HG03025 (cell line): ENCODE measurements around the gene ATF6.

Experiments used
- ATAC-seq: cut with Tn5 transposase; IDR thresholded peaks from one replicate; pipeline ENCODE4 v1.9.1; 2021; ENCODE audit warnings: mild to moderate bottlenecking, moderate library complexity; ENCODE audit not compliant: unreplicated experiment, low FRiP score

Gene ATF6

DNA sequence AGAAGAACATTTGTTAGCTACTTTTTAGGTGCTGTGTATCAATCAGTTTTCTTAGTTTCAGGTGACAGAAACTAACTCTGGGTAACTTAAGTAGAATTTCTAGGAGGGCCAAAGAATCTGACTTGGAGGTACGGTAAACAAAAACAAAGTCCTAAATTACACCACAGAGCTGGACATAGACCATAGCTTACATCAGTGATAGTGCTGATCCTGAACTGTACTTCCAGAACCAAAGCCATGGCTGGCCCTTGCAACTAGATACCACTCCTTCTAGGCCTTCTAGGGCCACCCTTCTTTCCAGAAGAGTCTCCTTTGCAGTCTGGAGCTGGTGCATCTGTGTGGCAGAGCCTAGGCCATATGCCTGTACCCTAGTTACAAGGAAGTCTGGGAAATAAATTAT is 163.0 kb downstream of the ATF6 start:
- ATAC-seq: no peak

- ATAC-seq: no peak
Measured at GRCh38 chr1:161930064-161930463, 163.9 kb downstream of the ATF6 start.

- ATAC-seq: no peak
Measured at GRCh38 chr1:161932668-161933067, 166.5 kb downstream of the ATF6 start.

GRCh38 chr1:161933592-161934588 is 167.8 kb downstream of the ATF6 start:
- no peak for ATAC-seq

DNA sequence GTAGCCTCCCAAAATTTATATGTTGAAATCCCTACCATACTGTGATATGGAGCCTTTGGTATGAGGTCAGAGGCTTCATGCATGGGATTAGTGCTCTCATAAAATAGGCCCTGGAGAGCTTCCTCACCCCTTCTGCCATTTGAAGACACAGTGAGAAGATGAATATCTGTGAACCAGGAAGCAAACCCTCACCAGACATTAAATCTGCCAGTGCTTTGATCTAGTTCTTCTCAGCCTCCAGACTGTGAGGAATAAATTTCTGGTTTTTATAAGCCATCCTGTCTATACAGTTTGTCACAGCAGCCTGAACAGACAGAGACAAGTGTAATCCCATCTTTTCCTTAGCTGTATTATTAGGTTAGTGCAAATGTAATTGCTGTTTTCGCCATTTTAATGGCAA is 169.1 kb downstream of the ATF6 start:
- no peak for ATAC-seq

- no peak for ATAC-seq
Measured at GRCh38 chr1:161936786-161937185, 170.7 kb downstream of the ATF6 start.

- no peak for ATAC-seq
Measured at GRCh38 chr1:161940866-161941591, 174.9 kb downstream of the ATF6 start.

- ATAC-seq: no peak
Measured at GRCh38 chr1:161941726-161942436, 175.8 kb downstream of the ATF6 start.

DNA sequence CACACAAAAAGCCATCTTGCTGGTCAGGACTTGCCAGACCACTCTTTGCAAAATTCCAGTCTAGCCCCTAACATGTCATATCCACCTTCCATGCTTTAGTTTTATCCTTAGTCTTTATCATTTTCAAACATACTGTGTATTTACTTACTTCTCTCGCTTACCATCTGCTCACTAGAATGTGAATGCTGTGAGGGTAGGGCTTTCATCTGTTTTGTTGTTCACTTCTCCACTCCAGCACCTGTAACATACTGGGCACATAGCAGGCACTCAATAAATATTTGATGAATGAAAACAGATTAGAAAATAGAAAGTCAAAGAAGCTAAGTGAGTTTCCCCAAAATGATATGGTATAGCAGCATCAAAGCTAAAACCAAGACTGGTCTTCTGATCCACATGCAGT is 177.6 kb downstream of the ATF6 start:
- no peak for ATAC-seq

DNA sequence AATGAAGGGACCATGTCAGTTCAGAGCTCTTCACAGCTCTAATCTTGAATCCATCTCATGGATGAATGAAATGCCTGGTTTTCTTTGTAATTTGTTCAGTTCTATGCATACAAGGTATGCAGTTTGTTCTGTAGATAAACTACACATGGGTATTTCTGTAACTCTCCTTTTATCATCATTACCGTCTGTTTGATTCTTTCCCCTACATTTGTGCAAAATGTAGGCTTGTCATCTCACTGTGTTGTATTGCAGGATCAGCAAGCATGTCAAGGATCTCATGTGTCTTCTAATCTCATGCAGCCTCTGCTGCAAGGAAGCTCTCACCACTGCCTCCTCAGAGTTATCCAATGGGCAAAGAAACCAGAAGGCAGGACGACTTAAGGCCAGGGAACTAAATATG is 178.3 kb downstream of the ATF6 start:
- ATAC-seq: no peak

GRCh38 chr1:161945306-161946060 is 179.4 kb downstream of the ATF6 start:
- no peak for ATAC-seq

- ATAC-seq: no peak
Measured at GRCh38 chr1:161946071-161946987, 180.2 kb downstream of the ATF6 start.

DNA sequence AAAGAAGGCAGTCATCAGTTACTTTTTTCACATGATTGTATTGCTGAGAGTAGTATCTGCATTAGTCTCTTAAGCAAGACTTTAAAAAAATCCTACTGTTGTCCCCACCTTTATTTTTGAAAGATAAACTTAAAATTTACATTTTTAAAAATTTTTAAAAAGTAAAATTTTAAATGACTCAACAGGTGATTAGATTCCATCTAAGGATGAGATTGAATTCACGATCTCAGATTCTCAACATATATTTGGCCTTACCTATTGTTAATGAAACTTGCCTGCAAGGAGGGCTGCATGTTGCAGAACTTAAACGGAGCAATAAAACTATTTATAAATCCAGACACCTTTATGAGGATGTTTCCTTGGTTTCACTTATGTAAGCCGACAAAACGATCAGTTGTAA is 182.3 kb downstream of the ATF6 start:
- no peak for ATAC-seq

DNA sequence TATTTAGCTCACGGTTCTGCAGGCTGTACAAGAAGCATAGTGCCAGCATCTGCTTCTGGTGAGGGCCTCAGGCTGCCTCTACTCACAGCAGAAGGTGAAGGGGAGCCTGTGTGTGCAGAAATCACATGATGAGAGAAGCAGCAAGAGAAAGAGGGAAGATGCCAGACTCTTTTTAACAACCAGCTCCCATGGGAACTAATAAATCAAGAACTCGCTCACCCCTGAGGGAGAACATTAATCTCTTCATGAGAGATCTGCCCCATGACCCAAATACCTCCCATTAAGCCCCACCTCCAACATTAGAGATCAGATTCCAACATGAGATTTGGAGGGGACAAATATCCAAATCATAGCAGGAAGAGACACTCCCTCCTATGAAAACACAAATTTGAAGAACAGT is 183.4 kb downstream of the ATF6 start:
- ATAC-seq: no peak

GRCh38 chr1:161950377-161950776 is 184.3 kb downstream of the ATF6 start:
- ATAC-seq: no peak

DNA sequence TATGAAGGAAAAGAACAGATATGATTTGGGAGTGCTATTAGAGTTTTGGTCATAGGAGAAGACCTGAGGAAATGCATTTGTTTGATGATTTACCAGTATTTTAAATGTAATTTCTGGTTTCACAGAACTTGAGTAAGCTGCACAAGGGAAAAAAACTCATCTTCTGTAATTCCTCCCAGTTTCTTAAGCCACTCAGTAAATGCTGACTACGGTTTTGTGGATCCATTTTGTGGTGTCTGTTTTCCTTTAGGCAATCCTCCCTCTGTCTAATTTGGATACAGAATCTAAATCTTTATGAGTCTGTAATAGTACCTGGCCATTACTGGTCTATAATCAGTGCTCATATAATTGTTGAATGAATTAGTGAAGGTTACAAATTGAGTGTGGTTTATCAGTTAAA is 185.5 kb downstream of the ATF6 start:
- ATAC-seq: no peak

DNA sequence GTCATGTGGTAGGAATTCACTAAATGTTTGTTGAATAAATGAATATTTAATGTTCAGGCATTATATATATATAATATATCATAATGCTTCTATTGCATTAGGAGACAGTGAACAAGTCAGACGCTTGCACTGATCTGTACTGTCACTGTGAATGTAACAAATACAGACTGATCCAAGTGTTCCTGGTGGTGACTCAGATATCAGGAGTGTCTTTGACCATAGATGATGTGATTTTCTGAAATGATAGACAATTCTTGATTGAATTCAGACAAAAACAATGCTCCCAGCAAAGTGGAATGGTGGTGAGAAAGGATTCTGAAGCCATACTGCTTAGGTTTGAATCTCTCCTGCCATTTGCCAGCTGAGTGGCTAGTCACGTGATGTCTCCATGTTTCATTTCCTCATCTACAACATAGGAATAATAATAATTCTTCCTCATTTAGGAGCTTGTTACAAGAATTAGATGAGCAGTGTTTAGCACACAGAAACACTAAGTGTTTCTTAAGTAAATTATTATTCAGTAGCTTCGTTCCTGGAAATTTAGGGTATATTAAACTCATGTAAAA is 186.6 kb downstream of the ATF6 start:
- no peak for ATAC-seq

DNA sequence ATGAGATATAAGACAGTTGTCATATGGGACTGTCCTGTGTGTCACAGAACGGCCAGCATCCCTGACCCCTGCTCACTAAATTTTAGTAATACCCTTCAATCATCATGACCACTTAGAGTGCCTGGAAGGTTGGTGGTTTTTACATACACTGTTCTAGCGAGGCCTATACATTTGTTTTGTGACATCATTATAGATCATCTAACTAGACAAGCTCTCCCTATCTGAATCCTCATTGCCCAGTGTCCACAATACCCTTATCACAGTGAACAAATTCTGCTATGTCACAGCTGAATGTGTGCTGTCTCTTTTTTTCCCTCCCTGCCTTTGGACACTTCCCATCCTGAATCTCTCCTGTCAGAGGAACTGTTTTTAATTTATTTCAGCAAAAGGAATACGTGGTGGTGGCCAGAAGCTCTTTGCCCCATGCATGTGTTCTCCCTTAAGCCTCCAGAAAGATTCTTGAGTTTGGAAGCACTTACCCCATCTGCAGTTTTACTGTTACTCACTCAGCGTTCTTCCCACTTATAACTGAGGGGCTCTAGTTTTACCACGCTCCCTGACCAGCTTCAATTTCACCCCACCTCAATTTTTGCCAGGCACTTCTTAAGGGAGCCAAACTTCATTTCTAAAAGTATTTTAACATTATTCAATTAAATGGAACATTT is 187.3 kb downstream of the ATF6 start:
- no peak for ATAC-seq
